ENCODE data around the gene GNL2. TPM values are rescaled to one million over a fixed set of nuclear protein-coding genes. Genes with fewer than 3 reads are reported as not detected.
"Not testable (repeated sequence)": the region's sequence is repeated elsewhere in the genome, so short reads cannot be mapped to it uniquely, and the experiment has no call there.

The GNL2 gene
- total RNA-seq, 1 experiment from 2014 or later, result 31.0 TPM

- no peak for DNase-seq (ENCODE audit: low read depth)
- in situ Hi-C loops (cut with HindIII; ENCODE audit: low pct_unique_long_range_greater_than_20kb, low sequenced_read_pairs), result no loop called here
Measured at GRCh38 chr1:37614105-37614504, 18.4 kb upstream of the GNL2 start.

GRCh38 chr1:37612186-37612585 is 16.4 kb upstream of the GNL2 start:
- no peak for DNase-seq (ENCODE audit: low read depth)
- in situ Hi-C loops (cut with HindIII; ENCODE audit: low pct_unique_long_range_greater_than_20kb, low sequenced_read_pairs), result no loop called here

- in situ Hi-C loops (cut with HindIII; ENCODE audit: low pct_unique_long_range_greater_than_20kb, low sequenced_read_pairs), result no loop called here
- no peak for DNase-seq (ENCODE audit: low read depth)
Measured at GRCh38 chr1:37609994-37610393, 14.3 kb upstream of the GNL2 start.

- in situ Hi-C loops (cut with HindIII; ENCODE audit: low pct_unique_long_range_greater_than_20kb, low sequenced_read_pairs), result no loop called here
- DNase-seq (ENCODE audit: low read depth), result no peak
Measured at GRCh38 chr1:37609002-37609401, 13.3 kb upstream of the GNL2 start.

- in situ Hi-C loops (cut with HindIII; ENCODE audit: low pct_unique_long_range_greater_than_20kb, low sequenced_read_pairs), result no loop called here
- no peak for DNase-seq (ENCODE audit: low read depth)
Measured at GRCh38 chr1:37606481-37607263, 10.9 kb upstream of the GNL2 start.

GRCh38 chr1:37605806-37606474 is 10.2 kb upstream of the GNL2 start:
- in situ Hi-C loops (cut with HindIII; ENCODE audit: low pct_unique_long_range_greater_than_20kb, low sequenced_read_pairs), result no loop called here
- DNase-seq (ENCODE audit: low read depth), result no peak

GRCh38 chr1:37605061-37605650 is 9.4 kb upstream of the GNL2 start:
- in situ Hi-C loops (cut with HindIII; ENCODE audit: low pct_unique_long_range_greater_than_20kb, low sequenced_read_pairs), result no loop called here
- no peak for DNase-seq (ENCODE audit: low read depth)

GRCh38 chr1:37602750-37603694 is 7.3 kb upstream of the GNL2 start:
- peak; percentile 10 for DNase-seq (ENCODE audit: low read depth)
- in situ Hi-C loops (cut with HindIII; ENCODE audit: low pct_unique_long_range_greater_than_20kb, low sequenced_read_pairs), result no loop called here

- in situ Hi-C loops (cut with HindIII; ENCODE audit: low pct_unique_long_range_greater_than_20kb, low sequenced_read_pairs), result no loop called here
- no peak for DNase-seq (ENCODE audit: low read depth)
Measured at GRCh38 chr1:37601441-37601840, 5.7 kb upstream of the GNL2 start.

- in situ Hi-C loops (cut with HindIII; ENCODE audit: low pct_unique_long_range_greater_than_20kb, low sequenced_read_pairs), result no loop called here
- DNase-seq (ENCODE audit: low read depth), result no peak
Measured at GRCh38 chr1:37599940-37600339, 4.2 kb upstream of the GNL2 start.

- DNase-seq (ENCODE audit: low read depth), result no peak
- in situ Hi-C loops (cut with HindIII; ENCODE audit: low pct_unique_long_range_greater_than_20kb, low sequenced_read_pairs), result no loop called here
Measured at GRCh38 chr1:37596182-37596667, 488 bp upstream of the GNL2 start.

GRCh38 chr1:37593726-37594125 is 2.0 kb downstream of the GNL2 start:
- in situ Hi-C loops (cut with HindIII; ENCODE audit: low pct_unique_long_range_greater_than_20kb, low sequenced_read_pairs), result no loop called here
- DNase-seq (ENCODE audit: low read depth), result no peak

GRCh38 chr1:37588939-37589338 is 6.8 kb downstream of the GNL2 start:
- in situ Hi-C loops (cut with HindIII; ENCODE audit: low pct_unique_long_range_greater_than_20kb, low sequenced_read_pairs), result no loop called here
- no peak for DNase-seq (ENCODE audit: low read depth)

- in situ Hi-C loops (cut with HindIII; ENCODE audit: low pct_unique_long_range_greater_than_20kb, low sequenced_read_pairs); DNase-seq (ENCODE audit: low read depth): not testable (repeated sequence)
Measured at GRCh38 chr1:37584544-37584943, 11.2 kb downstream of the GNL2 start.

- in situ Hi-C loops (cut with HindIII; ENCODE audit: low pct_unique_long_range_greater_than_20kb, low sequenced_read_pairs), result no loop called here
Measured at GRCh38 chr1:37575692-37576091, 20.0 kb downstream of the GNL2 start.

GRCh38 chr1:37574834-37575480 is 20.8 kb downstream of the GNL2 start:
- DNase-seq (ENCODE audit: low read depth), result no peak
- in situ Hi-C loops (cut with HindIII; ENCODE audit: low pct_unique_long_range_greater_than_20kb, low sequenced_read_pairs), result no loop called here

More at GRCh38 chr1:37575692-37576091, 20.0 kb downstream of the GNL2 start:
- DNase-seq (ENCODE audit: low read depth), result no peak

- DNase-seq (ENCODE audit: low read depth), result no peak
- in situ Hi-C loops (cut with HindIII; ENCODE audit: low pct_unique_long_range_greater_than_20kb, low sequenced_read_pairs), result no loop called here
Measured at GRCh38 chr1:37570528-37571334, 25.0 kb downstream of the GNL2 start.
